NCI-H2171 treated with DMSO at 0.1 percent for 48 hours (cell line): ENCODE data around the gene ELMO3.

Experiments
- DNase-seq: peaks from one replicate; lab custom pipeline; 2025; lab: John Stamatoyannopoulos, UW

Gene ELMO3

GRCh38 chr16:67226295-67226803 lies 27.4 kb downstream of the ELMO3 start:
- peak; percentile 72 for DNase-seq

GRCh38 chr16:67226804-67227566 lies 28.1 kb downstream of the ELMO3 start, which contains the start of gene TMEM208:
TMEM208 (plus strand) TSS chr16:67227130; CDS start chr16:67227219, 89 bp downstream.
- peak; percentile 96 for DNase-seq

DNA sequence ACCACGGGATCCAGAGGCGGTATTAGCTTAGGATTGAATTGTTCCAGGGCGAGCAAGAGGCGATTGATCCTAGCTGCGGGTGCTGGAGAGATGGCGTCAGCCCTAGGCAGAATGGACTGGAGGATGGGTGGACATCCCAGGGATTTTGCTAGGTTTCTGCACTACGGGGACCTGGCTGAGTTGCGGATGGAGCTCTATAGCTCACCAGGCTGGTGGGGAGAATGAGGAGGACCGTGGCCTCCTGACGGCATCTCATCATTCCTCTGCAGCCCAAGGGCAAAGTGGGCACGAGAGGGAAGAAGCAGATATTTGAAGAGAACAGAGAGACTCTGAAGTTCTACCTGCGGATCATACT lies 28.6 kb downstream of the ELMO3 start:
- no peak for DNase-seq

- DNase-seq: no peak
Measured at GRCh38 chr16:67228034-67228785, 29.3 kb downstream of the ELMO3 start.

DNA sequence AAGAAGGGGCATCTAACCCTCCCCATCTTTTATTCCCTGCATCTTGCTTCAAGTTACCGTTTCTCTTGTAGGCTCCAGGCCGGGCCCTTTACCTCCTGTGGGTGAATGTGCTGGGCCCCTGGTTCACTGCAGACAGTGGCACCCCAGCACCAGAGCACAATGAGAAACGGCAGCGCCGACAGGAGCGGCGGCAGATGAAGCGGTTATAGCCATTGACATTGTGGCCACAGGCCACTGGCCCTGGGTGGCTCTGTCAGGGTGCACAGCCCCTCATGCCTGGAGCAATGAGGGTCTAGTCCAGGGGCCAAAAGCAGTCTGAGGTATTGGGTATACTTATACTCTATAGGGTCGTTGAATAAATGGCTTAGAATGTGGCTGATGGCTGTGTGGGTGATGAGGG lies 30.0 kb downstream of the ELMO3 start:
- DNase-seq: no peak

DNA sequence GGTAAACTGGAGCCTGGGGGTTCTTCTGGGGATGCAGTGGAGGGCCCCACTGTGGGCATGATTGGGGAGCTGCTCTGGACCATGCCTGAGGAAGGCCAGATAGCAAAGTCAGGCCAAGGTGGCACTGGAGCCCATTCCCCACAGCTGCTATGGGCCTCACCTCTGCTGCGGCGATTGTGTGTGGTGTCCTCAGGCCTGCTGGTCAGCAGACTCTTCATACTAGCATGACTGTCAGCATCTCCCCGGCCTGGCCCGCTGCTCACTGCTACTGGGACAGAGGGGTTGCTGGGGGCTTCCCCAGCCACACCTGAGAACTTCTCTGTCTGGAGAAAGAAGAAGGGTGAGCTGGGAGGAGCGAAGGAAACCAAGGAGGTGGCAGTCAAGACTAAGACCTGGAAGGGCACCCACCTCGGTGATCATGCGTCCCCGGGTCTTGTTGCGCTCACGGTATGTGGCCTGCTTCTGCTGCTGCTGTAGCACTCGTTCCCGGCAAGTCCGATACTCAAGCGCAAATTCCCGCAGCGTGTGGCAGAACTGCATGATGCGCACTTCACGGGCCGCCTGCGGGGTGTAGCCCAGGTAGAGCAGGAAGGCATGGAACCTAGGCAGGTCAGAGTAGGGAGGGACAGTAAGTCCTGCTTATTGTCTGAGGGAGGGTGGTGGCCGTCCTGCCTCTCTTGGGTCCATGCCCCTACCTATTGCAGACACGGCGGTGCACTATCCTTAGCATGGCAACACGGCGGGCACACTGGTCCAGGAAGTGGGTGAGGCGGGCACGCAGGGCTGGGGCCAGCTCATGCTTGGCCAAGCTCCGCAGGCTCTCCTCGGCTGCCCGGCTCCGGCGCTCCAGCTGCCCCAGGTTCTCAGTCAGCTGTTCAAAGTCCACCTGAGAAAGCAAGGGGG lies 31.2 kb downstream of the ELMO3 start:
- no peak for DNase-seq

GRCh38 chr16:67230809-67231660 lies 32.1 kb downstream of the ELMO3 start:
- DNase-seq: no peak

DNA sequence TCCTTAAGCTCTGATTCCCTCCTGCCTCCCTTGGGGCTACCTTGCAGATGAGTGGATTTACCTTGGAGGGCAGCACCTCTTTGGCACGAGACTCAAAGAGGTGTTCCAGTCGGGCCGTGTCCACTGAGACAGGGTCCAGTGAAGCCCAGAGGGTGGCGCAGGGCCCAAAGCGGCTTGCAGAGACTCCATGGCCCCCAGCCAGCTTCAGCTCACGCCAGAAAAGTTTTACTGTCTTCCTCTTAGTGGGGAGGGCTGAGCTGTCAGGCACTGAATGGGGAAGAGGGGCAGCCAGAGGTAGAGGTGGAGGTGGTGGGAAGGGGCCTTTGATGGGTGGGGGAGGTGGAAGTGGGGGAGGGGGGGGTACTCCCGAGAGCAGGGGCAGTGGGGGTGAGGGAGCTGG lies 34.7 kb downstream of the ELMO3 start:
- no peak for DNase-seq

DNA sequence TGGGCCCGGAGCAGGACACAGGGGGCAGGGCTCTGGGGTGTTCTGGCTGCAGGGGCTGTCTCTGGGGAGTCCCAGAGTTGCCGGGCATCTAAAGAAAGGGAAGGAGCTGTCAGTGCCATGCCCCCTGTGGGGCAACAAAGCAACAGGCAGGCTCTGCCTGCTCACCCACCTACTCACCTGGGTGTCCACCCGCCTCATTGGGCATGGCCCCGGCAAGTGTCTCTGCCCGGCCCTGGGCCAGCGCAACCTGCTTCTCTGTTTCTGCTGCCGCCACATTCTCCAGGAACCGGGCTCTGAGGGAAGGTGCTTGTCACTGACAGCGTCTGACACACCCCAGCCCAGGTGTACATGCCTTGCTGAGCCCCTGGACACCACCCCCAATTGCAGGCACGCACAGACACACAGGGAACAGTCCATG lies 35.3 kb downstream of the ELMO3 start:
- DNase-seq: no peak

DNA sequence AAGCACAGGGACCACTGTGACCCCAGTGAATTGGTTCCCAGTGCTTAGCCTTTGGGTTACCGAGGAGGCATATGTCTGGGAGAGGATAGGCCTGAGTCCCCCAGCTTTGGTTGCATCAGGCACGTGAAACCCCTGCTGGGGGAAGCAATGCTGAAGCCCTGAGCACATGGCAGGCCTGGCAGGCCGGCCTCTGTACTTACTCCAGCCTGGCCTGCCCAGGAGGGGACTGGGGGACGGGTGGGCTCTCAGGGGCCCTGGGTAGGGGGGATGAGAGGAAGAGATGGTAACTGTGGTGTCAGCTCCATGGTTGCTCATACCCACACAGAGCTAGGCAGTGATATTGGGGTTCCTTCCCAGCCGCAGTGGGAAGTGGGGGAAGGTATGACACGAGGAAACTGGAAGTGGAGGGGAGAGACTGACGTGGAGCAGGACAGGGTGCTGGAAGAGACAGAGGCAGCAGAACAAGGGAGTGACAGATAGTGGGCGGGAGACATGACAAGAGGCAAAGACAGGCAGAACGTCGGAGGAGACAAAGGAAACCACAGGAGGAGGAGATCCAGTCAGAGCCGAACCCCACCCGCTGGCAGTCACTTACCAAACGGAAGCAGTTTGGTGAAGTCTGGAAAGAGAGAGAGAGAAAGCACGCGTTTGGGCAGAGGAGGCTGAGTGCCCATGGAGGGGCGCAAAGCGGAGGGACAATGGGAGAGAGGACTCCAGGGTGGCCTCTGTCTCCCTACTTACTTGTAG lies 37.1 kb downstream of the ELMO3 start:
- DNase-seq: no peak

DNA sequence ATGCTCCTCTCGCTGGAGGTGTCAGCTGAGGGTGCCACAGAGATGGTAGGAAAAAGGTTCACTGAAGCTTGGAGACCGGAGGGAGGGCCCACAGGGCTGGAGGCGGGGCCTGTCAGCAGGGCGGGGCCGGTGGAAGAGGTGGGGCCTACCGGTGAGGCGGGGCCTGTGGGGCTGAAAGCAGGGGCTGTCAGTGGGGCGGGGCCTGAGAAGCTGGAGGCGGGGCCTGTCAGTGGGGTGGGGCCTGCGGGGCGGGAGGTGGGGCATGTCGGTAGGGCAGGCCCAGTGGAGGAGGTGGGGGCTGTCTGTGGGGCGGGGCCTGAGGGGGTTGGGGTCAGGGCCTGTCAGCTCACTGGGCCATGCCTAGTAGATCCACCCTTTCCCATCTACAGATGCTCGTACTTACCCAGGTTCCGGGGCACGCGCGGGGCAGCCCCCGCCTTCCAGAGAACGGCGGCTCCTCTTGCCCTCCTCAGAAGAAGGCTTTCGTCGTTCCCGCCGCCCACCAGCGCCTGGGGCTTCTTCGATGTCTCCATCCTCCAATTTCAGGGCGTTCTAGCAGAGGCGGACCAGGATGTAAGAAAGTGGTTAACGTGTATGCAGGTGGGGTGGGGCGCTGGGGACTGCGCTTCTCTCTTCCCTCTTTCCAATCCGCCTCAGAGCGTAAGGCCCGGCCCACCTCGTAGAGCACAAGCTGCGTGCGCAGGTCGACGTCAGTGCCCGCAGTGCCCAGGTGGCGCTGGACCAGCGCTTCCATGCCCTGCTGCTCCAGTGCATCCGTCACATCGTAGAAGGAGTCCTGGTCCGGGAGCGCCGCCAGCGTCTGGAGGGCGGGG lies 37.8 kb downstream of the ELMO3 start:
- DNase-seq: no peak

DNA sequence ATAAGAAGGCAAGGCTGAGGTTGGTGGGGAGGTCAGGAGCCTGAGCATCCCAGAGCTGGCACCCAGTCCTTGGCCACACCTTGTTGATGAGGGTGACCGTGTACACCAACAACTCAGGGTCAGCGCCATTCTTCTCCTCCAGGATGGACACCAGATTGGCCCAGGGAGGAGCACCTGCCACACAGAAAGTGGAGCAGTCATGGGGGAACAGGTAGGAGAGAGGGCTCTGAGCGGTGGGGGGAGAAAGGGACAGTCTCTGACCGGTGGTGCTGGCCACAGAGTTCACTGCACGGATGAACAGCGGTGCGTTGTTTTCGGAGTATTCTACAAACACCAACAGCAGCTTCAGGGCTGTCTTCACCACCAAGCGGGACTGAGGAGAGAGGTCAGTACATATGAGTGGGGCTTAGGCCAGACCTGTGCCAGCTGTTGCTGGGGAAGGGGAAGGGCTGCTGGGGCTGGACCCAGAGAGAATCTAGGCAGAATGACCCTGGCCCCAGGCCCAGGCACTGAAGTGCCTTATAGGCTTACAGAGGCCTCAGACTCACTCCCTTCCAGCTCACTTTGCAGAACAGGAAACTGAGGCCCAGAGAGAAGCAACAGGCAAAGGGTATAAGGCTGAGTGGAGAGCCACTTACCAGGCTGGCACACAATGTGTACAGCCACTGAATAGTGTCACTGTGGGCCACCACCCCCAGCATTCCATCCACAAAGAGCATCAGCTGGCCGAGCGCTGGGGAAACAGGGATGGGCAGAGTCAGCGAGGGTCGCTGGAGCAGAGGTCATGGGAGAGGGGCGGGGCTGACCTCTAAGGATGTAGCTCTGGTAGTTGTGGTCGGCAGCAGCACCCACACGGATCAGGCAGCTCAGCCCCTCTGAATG lies 38.7 kb downstream of the ELMO3 start:
- no peak for DNase-seq

DNA sequence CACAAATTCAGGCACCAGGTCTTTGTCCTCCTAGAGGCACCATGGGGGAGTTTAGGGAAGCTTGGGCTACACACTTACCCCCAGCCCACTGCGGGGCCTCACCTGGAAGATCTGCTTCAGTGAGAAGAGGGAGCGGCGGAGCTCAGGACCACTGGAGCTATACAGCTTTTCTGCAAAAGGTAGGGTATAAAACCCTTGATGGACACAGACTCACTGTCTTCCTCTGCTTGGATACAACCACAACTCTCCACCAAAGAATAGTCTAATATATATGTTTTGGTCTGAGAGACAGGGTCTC lies 39.3 kb downstream of the ELMO3 start:
- DNase-seq: no peak

DNA sequence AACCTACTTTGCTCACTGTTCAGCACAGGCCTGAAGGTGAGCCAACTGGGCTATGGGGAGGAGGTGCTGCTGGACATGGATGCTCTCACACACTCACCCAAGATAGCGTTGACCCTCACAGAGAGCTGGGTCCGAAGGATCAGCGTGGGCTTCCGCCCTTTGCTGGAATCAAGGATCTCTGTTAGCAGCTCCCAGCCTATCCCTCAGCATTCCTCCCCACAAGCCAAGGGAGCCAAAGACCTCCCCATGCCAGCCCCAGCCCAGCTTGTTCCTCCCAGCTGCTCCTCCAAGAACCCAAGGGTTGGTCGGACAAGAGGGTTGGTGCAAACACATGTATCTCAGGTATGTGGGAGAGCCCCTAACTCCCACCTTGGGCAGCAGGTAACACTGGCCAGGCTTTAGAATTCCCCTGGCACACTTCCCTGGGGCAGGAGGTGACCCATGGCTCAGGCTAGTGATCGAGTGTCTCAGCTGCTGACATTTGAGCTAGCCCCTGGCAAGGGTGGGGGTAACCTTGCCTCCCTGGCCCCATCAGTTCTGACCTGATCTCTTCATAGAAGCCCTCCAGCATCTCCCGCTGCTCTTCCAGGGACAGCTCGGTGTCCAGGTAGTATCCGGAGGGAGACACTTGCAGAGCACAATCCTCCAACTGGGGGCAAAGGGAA lies 40.0 kb downstream of the ELMO3 start:
- no peak for DNase-seq

- no peak for DNase-seq
Measured at GRCh38 chr16:67240506-67240905, 41.6 kb downstream of the ELMO3 start.

GRCh38 chr16:67241008-67241900 lies 42.3 kb downstream of the ELMO3 start:
- DNase-seq: no peak

DNA sequence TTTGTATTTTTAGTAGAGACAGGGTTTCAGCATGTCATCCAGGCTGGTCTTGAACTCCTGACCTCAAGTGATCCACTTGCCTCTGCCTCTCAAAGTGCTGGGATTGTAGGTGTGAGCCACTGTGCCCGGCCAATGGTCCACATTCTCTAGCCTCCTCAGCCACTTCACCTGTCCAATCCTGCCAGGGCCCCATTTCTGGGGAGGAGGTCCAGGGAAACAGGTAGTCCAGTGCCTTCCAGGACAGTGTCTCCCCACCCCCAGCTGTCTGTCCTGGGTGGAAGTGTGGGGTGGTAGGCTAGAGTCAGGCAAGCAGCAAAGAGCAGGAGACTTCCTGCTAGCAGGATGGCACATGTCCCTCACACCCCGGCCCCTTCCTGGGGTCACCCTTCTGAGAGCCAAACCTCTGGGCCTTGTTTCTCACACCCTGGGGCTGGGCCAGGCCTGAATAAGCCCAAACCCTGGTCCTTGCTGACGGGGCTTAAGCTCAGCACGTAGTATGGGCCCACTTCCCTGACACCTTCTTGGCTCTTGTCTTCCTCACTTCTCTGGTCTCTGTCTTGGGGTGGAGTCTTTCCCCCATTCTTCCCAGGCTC lies 43.3 kb downstream of the ELMO3 start:
- DNase-seq: no peak
